Measurements from ENCODE around the gene DNAJC22. TPM values are rescaled to one million over a fixed set of nuclear protein-coding genes. Genes with fewer than 3 reads are reported as not detected.

Gene DNAJC22
- polyA plus RNA-seq, 4 donors = 18.4 to 26.8 (median 20.1) TPM

DNA sequence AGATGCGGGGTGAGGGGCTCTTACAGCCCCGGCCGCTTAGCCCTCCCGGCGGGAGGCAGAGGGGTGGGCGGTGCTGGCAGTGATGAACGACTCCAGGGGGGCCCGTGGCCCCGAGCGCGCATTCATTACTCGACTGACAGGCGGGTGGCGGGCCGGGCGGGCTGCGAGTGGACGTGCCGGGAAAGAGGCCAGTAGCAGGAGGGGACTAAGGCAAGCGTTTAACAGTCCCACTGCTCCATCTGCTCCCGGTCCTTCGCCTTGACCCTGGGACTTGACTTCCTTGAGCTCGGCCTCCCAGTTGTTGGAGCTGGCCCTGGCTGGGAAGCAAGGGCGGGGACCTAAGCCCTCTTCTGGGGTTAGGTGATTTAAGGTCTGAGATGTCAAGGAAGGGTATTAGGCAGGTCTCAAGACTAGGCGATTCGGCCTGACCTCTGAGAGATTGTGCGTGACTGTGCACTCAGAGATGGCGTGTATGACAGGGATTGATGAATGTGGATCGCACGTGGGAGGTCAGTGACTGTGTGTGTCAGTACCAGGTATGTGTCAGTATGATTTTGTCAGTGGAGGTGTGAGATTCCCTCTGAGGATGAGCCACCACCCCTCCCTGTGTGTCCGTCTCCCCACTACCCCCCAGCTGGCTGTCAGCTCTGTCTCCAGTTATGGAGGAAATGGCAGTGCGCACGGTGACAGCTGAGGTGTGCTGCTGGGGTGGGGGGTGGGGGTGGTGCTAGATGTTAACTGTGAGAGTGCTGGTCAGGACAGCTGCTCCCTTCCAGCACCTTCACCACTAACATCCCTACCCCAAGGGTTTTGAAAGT is 3.6 kb upstream of the DNAJC22 start:
- DNase-seq (ENCODE audit: low read depth in 4 of 4, low spot score in 2 of 4) = no peak

DNA sequence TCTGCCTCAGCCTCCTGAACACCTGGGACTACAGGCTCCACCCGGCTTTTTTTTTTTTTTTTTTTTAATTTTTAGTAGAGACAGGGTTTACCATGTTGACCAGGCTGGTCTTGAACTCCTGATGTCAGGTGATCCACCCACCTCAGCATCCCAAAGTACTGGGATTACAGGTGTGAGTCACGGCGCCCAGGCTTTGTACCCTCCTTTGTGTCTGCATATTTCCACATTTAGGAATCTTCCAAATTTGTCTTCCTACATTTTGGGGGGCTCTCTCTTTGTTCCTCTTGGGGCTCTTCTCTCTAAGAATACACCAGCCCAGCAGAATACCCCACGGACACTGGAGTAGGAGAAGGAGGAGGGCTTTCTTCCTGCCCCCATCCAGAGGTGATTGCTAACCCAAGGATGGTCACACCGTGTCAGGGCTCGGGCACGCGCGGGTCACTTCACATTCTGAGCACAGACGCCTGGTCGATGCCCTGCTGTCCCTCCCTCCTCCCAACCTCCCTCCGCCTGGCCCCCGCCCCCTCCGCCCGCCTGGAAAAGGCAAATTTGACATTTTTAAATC is 2.1 kb upstream of the DNAJC22 start:
- DNase-seq (ENCODE audit: low read depth in 4 of 4, low spot score in 2 of 4) = no peak

DNA sequence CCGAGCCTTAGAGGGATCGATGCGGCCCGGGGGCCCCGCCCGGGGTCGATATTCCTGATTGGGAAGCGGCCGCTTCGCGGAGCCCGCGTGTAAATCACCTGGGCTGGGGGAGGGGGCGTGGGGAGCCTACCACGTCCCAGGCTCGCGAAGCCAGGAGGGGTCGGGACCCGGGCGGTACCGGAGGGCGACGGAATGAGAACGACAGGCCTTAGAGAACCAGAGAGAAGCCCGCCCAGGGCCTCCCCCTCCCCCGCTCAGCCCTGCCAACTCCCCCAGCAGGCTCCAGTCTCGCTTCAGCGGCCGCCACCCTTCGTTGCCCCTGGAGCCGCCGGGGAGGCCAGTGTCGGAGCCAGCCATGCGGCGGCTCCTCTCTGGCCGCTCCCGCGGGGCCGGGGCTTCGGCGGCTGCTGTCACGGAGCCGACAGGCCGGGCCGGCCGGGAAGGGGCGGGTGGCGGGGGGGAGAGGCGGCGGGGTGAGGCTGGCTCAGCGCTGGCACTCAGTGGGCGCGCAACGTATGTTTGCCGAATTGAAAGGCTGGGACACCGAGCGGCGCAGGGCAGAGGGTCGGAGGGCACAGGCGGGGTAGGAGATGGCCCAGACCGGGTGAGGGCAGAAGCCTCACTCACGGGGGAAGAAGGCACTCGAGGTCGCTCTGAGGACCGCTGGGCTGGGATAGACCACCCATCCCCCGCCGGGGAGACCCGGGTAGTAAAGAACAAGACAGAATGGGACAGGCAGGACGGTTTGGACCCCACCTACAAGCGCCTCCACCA is 1.4 kb upstream of the DNAJC22 start:
- peak in 1 of 4 donors; percentile 77 for DNase-seq (ENCODE audit: low read depth in 4 of 4, low spot score in 2 of 4)

DNA sequence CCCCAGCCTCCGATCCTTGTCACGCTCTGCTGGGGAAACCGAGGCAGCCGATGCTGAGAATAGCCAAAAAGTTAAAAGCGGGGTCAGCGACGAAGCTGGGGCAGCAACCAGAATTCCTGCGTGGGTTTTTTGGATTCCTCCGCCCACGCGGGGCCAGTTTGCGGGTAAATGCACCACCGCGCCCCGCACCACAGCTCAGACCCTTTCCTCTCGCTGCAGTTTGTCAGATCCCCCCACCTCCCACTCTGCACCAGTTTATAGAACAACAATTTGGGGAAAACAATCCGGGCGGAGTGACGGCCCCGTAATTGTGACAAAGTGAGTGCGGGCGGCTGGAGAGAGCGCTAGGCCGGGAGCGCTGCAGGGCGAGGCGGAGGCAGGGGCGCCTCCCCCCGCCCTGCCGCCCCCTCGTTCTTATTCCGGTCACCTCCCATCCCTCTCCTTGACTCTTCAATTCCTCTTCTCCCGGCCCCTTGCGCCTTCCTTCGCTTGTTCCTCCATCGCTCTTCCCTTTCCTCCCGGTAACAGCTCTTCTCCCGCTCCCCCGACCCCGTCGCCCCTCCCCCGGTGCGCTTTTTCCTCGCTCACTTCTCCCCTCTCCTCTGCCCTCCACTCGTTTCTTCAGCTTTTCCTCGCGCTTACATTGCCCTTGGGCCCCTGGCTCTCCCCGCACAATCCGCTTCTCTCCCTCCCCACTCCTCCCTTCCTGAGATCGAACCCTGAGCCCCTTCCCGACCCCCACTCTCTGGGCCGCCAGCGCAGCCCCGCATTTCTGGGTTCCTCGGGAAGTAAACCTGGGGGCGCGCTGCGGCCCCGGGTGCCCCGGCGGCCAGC is 646 bp upstream of the DNAJC22 start:
- DNase-seq (ENCODE audit: low read depth in 4 of 4, low spot score in 2 of 4) = no peak

- DNase-seq (ENCODE audit: low read depth in 4 of 4, low spot score in 2 of 4) = peak in 1 of 4 donors; percentile 79
These were observed 864 bp downstream of the DNAJC22 start for GRCh38 chr12:49347311-49348193.

DNA sequence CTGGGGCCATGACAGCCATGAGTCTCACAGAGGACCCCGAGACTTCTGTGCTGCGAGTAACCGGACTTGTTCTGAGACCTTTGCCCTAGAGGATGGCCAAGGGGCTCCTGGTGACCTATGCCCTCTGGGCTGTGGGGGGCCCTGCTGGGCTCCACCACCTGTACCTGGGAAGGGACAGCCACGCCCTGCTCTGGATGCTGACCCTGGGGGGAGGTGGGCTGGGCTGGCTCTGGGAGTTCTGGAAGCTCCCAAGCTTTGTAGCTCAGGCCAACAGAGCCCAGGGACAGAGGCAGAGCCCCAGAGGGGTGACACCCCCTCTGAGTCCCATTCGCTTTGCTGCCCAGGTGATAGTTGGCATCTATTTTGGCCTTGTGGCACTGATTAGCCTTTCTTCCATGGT is 2.1 kb downstream of the DNAJC22 start:
- DNase-seq (ENCODE audit: low read depth in 4 of 4, low spot score in 2 of 4) = no peak

DNA sequence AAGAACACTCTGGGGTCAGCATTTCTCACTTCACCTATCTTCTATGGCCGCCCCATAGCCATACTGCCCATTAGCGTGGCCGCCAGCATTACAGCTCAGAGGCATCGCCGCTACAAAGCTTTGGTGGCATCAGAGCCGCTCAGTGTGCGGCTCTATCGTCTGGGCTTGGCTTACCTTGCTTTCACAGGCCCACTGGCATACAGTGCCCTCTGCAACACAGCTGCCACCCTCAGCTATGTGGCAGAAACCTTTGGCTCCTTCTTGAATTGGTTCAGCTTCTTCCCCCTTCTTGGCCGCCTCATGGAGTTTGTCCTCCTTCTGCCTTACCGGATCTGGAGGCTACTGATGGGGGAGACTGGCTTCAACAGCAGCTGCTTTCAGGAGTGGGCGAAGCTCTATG is 2.6 kb downstream of the DNAJC22 start:
- DNase-seq (ENCODE audit: low read depth in 4 of 4, low spot score in 2 of 4) = no peak

- DNase-seq (ENCODE audit: low read depth in 4 of 4, low spot score in 2 of 4) = no peak
These were observed 5.7 kb downstream of the DNAJC22 start for GRCh38 chr12:49352351-49352750.

- DNase-seq (ENCODE audit: low read depth in 4 of 4, low spot score in 2 of 4) = no peak
These were observed 9.2 kb downstream of the DNAJC22 start for GRCh38 chr12:49355913-49356312.

- no peak for DNase-seq (ENCODE audit: low read depth in 4 of 4, low spot score in 2 of 4)
These were observed 10.5 kb downstream of the DNAJC22 start for GRCh38 chr12:49357103-49357678.

GRCh38 chr12:49358483-49359141 is 11.9 kb downstream of the DNAJC22 start:
- DNase-seq (ENCODE audit: low read depth in 4 of 4, low spot score in 2 of 4) = peak in 1 of 4 donors; percentile 78

- DNase-seq (ENCODE audit: low read depth in 4 of 4, low spot score in 2 of 4) = no peak
These were observed 13.0 kb downstream of the DNAJC22 start for GRCh38 chr12:49359671-49360070.

- no peak for DNase-seq (ENCODE audit: low read depth in 4 of 4, low spot score in 2 of 4)
These were observed 15.4 kb downstream of the DNAJC22 start for GRCh38 chr12:49362077-49362476.

DNA sequence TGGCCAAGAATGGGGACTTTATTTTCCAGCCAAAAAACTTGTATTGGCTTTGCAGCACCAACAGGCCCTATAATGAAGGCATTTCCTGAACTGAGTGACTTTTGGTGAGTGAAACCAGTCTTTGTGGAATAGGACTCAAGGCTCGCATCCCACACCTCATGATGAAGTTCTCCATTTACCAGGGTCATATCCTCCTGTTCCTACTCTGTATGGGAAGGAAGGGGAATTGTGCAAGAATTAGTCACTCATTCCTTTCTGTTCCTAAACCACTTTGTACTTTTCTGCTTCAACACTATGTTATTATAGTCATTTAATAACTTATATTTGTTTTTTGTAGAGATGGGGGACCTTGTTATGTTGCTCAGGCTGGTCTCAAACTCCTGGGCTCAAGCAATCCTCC is 18.3 kb downstream of the DNAJC22 start:
- no peak for DNase-seq (ENCODE audit: low read depth in 4 of 4, low spot score in 2 of 4)

DNA sequence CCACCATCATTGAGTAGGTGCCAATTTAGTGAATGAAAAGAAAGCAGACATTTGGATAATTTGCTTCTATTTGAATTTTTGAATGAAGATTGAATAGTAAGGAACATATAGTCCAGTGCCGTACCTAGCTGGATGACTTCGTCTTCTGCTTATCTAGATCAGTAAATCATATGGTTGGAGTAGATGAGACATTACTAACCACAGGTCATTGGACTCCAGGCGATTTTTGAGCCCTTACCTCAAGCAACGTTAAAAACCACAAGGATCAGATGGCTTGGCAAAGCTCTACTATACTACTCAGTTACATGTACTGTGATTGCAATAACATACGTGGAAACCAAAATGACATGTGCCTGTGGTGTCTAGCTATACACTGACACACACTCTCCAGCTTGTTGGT is 18.9 kb downstream of the DNAJC22 start:
- DNase-seq (ENCODE audit: low read depth in 4 of 4, low spot score in 2 of 4) = no peak

GRCh38 chr12:49366096-49366651 is 19.5 kb downstream of the DNAJC22 start:
- no peak for DNase-seq (ENCODE audit: low read depth in 4 of 4, low spot score in 2 of 4)

DNA sequence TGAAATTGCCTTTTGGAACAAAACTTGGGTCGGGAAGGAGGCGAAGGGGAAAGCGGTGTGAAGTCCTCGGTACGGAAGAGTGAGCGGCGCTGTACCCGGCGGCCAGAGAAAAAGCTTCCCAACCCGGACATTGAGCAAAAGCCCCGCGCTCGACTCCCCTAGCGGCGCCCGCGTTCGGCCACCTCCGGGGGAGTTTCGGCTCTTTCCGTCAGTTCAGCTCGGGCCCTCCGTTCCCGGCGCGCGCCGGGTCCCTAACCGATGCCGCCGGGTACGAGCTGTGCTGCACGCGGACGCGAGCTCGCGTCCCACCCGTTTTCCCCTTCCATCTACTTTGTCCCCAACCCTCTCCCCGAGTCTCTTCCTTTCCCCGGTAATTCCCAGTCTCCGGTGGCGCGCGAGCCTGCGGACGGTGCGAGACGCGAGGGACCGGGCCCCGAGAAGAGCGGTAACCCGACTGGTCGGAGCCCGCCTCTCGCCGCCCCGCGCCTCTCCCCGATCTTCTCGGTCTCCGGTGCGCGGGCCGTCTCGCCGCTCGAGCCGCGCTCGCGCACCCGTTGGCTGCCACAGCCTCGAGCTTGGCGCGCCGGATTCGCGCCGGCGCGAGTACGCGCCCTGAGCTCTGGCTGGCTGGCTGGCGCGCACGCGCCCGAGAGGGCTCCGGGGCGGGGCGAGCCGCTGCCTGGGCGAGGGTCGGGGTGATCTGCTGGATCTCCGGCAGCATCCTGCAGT is 20.1 kb downstream of the DNAJC22 start:
- peak in 3 of 4 donors; percentile 85 to 91 (median 91) for DNase-seq (ENCODE audit: low read depth in 4 of 4, low spot score in 2 of 4)
